Fibroblast of skin of scalp (primary cell): ENCODE measurements around the gene NDE1.
"Not testable (repeated sequence)": the region's sequence is repeated elsewhere in the genome, so short reads cannot be mapped to it uniquely, and the experiment has no call there.

Experiments used
- DNase-seq: peaks from one replicate; pipeline ENCODE4 v3.0.0-alpha.2; 2013

Gene NDE1

DNA sequence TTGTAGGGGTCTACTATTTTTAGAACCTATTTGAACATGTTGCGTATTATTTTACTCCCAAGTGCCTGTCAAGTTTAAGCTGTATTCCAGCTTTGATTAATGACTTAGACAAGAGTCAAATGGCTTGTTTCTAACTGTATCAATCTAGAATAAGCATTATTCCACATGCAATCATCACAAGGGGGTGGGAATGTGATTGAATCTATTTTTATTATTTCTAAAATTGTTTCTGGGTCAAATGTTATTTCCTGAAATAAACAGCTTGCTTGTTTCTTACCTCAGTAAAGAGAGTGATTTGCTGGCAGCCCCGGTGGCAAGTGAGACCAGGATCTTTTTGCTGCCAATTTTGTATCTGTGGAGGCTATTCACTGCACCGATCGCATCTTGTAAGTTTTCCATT, 28.6 kb upstream of the NDE1 start:
- no peak for DNase-seq

DNA sequence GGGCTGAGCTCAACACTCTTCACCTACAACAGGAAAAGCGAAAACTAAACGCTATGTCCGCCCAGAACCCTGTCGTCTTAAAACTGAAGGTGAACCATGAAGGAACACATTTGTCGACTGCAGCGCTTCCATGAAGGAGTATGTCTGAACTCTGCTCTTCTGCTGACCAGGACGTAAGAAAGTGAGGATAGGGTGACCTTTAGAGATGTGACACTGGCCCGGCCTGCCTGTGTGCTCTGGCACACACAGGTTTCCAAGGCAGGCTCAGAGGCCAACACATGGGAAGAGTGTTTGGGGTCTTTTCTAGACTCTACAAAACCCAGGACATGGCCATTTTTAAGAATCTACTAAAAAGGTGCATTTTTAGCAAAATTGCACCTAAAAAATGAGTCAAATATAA, 28.2 kb upstream of the NDE1 start:
- DNase-seq = no peak

DNA sequence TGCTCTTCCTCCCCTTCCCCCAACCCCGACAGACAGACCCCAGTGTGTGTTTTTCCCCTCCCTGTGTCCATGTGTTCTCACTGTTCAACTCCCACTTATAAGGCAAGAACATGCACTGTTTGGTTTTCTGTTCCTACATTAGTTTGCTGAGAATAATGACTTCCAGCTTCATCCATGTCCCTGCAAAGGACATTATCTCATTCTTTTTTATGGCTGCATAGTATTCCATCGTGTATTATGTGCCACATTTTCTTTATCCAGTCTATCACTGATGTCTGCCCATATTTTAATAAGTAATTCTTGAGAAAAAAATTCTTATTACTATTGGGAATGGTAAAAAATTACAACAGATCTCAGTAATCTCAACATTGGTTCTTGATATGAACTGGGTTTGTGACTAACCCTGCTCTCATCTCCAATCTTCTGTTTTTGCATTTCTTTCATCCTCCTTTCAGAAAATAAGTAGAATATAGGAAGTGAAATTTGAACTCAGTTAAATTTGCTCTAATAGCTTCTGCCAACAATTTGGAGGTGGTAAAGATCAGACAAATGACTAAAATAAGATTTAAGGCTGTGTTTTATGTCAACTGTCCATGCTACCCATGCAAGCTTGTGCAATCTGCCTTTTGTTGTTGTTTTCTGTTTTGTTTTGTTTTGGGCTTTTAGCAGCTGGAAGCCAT, 18.2 kb upstream of the NDE1 start:
- no peak for DNase-seq

DNA sequence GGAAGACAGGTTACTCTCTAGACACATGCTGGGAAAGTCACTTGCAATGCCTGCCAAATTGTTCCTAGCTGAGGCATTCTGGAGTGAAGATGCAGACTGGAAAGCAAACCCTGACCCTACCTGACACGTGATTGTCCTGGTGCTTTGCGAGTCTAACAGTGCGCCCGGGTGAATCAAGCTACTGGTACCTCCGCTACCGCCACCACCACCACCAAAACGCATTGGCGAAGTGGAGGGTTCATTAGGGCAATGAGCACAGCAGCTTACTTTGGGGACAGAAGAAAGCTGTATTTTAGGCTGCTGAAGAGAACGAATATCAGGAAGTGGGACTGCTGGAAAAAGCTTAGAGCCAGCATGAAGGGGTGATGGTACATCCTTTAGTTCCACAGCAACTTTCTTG, 14.1 kb upstream of the NDE1 start:
- no peak for DNase-seq

DNA sequence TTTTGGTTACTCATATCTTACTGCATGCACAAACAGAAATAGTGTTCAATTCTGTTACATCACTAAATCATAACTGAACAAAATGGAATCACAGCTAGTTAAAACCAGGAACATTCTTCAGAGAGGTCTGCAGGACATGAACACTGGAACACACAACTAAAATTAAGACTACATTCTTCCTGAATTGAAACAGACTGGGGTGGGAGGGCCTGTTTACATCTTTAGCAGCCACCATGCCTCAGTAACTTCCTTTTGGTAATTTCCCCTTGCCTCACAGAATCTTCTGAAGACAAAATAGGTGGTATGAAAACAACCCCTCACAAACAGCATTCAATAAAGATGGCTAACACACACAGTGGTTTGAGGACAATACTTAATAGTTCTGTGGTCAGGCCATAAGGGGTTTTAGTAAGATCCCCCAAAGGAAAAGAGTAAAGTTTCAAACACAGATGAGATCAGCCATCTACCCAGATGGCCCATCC, 13.6 kb upstream of the NDE1 start:
- no peak for DNase-seq

DNA sequence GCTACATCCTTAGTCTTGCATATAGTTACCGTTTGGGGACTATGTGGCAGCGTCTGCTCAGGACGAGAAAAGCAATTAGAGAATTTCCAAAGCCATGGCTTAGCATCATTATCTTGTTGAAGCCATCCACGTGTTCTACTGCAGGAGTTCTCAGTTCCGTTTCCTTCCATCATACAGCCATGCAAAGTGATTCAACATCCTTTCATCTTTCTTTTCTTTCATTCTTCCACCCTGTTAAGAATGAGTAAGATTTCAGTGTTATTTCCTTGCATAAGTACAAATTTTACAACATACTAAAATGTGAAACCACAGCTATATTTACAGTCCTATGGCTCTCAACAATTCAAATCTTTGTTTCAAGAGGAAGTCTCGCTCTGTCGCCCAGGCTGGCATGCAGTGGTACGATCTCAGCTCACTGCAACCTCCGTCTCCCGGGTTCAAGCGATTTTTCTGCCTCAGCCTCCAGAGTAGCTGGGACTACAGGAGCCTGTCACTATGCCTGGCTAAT, 10.9 kb upstream of the NDE1 start:
- DNase-seq = no peak

DNA sequence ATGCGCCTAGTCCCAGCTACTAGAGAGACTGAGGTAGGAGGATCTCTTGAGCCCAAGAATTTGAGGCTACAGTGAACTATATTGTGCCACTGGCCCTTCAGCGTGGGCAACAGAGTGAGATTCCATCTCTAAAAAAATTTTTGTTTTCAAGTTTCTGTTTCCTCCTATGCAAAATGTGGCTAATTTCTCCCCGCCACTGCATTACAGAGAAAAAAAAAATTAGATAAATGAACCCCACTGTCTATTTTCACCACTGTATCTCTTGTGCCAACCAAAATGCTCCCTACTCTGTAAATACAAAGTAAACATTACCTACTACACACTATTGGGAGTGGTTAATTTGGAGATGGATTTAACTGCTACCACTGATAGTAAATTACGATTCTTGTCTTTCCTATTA, 9.1 kb upstream of the NDE1 start:
- no peak for DNase-seq

DNA sequence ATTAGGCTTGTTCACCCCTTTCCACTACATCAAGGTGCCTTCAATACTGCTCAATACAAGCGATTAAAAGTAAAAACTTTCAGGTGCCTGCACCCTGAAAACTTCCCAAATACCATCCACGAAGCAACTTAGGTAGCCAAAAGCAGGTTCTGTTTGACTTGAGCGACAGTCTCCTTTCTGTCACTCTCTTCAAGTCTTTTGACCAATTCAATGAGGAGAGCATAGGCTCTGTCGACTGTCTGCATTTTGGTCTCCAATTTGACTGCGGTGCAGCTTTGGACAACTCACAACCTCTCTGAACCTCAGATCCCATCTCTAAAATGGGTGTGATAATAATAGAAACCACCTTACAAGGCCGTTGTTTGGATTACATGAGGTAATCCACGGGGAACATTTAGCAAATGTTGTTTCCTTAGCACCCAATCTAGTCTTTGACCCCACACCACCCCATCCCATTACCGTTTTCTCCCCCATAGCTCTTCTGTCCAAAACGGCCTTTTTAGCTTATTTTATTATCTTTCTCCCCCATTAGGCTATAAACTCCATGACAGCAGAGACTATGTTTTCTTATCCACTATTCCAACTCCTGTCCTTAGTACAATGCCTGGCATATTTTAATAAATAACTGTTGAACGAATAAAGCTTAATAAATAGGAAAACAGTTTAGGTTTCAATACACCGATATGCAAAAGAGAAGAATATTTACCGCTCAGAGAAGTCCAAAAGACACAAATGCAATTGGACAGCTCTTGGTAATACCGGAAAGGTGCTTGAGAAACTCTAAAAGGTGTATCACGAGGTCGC, 8.1 kb upstream of the NDE1 start:
- DNase-seq = no peak

DNA sequence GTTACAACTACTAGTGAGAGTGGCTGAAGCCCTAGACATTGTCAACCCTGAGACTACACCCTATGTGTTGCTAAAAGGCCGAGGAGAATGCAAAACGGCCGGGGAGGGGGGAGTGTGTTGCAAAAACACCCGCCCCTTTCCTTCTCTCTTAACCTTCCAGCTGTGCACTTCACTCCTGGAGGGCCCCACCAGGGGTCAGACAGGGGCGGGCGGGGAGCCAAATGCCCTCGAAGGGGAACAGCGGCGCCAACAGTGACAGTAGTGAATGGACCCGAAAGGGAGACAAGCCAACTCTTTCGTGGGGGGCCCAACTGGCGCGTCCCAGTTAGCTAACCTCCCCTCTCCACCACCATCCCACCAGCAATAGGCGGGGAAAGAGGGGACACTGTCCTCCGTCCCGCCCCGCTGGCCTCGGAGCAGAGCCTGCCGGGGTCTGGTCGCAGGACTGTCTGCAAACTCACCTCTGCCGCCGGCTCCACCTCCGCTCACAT, 7.4 kb upstream of the NDE1 start:
- DNase-seq = peak; percentile 46

DNA sequence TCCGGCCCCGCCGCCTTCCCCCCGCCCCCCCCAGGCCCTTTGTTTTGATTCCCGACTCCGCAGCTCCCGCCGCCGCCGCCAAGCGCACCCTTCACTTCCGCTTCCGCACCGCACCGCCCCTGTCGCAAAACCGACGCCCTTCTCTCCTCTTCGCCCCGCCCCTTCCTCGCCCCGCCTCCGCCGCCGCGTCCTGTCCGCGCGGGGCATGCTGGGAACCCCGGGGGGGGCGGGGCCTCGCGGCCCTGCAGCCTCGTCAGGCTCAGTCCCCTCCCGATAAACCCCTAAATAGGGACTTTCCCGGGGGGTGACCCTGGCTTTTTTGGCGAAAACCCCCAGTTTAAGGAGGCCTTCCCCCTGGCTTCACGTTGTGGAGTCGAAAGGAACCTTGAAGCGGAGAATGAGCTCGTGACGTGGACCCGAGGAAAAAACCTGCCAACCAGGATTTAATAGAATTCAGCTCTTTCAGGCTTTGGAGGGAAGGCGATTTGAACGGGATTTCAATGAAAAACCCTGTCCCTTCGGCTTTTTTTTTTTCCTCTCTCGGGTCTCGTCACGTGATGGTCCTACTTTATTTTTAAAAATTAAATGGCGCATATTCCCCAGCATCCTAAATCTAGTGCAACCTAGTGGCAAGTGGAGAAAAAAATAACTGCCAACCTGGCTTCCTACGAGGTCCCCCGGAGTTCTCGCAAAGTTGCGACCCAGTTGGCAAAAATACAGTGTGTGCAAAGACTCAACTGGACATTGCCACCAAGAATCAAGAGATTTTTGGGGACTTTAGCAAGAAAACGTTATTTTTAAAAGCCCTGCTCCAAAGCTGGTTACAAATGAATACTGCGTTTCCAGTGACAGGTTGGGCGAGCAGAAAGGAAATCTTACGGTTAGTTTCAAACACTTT, 6.7 kb upstream of the NDE1 start, which contains the start of gene MARF1:
Gene MARF1, minus strand, starts transcription at position 107 of the 898 bp plus-strand sequence. CDS start 3,921 bp downstream, outside the sequence.
- DNase-seq = peak; percentile 97

DNA sequence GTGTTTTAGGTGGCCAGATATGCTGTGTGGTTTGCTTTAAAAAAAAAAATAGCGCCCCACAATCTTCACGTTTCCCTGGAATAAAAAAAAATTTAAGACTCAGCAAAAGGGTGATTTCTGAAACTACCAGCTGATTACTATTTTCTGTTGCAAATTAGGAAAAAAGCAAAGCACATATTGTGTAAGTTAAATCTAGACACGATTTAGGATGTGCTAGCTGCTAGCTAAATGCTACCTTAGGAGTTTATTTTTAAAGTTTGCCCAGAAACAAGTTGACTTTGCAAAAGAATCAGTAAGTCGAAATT, 6.1 kb upstream of the NDE1 start:
- no peak for DNase-seq

DNA sequence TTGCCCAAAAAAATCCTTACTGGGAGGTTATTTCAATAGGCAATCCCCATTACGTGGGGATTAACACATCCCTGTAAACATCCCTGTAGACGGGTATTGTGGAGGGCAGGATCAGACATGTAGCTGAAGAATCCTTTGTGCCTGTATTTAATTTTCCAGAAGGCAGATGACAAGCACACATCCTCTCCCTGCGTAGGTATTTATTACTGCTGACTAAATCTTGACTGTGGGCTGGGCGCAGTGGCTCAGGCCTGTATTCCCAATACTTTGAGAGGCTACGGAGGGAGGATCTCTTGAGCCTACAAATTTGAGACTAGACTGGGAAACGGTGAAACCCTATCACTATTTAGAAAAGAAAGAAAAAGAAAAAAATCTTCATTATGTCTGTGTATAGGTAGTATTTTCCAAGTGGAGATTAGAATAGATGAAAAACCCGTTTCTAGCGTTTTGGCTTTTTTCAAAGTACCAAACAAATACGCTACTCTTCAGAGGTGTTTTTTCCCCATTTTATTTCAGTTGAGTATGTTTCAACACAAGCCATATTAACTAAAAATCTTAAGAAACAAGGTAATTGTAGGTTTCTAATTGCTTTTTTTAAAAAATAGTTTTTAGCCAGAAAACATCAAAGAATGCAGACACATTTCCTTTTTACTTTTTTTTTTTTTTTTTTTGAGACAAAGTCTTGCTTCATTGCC, 5.6 kb upstream of the NDE1 start:
- DNase-seq = peak; percentile 56

DNA sequence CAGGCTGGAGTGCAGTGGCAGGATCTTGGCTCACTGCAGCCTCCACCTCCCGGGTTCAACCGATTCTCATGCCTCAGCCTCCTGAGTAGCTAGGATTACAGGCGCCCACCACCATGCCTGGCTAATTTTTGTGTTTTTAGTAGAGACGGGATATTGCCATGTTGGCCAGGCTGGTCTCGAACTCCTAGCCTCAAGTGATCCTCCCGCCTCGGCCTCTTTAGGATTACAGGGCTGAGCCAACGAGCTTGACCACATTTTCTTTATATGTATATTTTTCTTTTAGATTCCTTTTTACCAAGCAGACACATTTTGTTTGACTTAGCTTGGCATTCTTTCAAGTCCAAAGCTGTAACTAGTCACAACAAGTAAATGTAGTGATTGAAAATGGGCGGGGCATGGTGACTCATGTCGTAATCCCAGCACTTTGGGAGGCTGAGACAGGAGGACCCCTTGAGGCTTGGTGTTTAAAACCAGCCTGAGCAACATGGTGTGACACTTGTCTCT, 5.0 kb upstream of the NDE1 start:
- peak; percentile 96 for DNase-seq

DNA sequence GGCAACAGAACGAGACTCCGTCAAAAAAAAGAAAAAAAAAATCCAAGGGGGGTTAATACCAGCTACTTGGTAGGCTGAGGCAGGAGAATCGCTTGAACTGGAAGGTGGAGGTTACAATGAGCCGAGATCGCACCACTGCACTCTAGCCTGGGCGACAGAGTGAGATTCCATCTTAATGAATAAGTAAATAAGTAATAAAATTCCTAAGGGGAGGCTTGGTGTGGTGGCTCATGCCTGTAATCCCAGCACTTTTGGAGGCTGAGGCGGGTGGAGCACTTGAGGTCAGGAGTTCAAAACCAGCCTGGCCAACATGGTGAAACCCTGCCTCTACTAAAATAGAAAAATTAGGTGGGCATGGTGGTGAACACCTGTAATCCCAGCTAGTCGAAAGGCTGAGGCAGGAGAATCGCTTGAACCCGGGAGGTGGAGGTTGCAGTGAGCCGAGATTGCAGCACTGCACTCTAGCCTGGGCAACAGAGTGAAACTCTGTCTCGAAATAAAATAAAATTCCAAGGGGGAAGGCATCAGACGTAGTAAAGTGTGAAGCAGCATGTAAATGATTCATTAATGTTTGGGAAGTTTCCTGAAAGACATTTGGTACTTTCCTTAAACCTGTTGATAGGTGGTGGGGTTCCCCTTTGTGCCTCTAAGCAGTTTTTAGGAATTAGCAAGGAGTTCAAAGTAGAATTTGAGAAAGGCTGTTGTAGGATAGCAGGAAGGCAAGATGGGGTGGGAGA, 3.3 kb upstream of the NDE1 start:
- not testable (repeated sequence) for DNase-seq

DNA sequence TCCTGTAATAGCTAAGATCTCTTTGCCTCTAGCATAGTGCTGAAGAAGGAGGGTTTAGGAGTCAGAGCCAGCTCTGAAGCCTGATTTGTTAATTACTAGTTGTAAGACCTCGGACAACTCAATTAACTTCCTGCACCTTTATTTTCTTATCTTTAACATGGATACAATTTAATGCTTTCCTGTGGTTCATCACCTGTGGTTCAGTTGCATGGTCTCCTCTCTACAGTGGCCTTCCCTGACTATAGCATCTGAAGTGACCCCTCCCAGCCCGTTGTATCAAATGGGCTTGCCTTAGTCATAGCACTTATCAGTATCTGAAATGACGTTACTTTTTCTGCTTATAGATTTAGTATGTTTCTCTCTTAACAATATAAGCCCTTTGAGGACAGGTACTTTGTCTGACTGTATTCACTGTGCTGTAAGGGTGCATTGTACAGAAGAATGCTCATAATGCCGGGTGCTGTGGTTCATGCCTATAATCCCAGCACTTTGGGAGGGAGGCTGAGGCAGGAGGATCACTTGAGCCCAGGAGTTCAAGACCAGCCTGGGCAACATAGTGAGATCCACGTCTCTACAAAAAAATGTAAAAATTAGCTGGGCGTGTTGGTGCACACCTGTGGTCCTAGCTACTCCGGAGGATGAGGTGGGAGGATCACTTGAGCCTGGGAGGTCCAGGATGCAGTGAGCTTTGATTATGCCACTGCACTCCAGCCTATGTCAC, 2.6 kb upstream of the NDE1 start:
- DNase-seq = no peak

DNA sequence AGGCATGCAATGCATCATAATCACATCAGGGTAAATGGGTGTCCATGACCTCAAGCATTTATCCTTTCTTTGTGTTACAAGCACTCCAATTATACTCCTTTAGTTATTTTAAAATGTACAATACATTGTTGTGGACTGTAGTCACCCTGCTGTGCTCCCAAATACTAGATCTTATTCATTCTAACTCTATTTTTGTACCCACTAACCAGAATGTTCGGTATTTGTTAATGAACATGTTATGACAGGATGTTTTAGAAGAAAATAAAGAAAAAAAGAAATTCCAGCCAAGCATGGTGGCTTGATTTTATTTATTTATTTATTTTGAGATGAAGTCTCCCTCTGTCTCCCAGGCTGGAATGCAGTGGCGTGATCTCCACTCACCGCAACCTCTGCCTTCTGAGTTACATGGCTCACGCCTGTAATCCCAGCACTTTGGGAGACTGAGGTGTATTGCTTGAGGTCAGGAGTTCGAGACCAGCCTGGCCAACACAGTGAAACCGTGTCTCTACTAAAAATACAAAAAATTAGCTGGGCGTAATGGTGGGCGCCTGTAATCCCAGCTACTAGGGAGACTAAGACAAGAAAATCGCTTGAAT, 1.8 kb upstream of the NDE1 start:
- peak; percentile 58 for DNase-seq

DNA sequence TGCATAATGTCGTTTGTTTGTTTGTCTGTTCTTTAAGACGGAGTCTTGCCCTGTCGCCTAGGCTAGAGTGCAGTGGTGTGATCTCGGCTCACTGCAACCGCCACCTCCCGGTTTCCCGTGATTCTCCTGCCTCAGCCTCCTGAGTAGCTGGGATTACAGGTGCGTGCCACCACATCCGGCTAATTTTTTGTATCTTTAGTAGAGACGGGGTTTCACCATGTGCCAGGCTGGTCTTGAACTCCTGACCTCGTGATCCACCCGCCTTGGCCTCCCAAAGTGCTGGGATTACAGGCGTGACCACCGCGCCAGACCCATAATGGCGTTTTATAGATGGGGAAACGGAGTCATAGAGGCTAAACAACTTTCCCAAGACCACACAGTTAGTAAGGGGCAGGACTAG, 734 bp upstream of the NDE1 start:
- DNase-seq = not testable (repeated sequence)

DNA sequence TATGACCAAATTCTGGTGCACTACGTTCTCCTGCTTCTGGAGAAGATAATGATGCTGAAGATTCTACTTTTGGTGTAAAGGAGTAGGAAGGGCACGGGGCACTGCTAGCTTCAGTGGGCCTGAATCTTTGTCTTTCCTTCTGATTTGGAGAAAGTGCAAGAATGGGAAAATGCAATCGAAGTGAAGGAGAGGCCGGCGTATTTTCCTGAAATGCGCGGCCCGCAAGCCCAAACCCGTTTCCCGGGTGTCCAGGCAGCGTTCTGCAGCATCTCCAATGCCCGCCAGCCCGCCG, 372 bp upstream of the NDE1 start:
- DNase-seq = no peak

DNA sequence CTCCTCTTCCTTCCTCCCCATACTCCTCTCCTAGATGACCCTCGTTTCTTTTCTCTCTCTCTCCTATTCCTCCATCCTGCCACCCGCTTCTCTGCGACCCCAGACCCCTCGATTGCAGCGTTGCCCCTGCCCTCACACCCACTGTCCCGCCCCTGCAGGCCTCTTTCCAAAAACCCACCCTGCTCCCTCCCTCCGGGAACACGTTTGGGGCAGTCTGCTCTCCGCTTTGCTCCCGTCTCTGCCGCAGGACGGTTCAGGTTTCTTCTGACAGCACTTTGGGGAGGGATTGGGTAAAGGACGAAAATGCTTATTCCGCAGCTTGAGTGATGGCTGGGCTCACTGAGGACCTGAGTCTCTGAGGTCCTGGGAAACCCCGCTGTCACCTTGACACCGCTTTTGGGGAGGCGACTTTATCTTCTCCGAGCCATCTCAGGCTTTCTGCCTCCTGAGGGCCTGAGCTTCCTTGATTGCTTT, 690 bp downstream of the NDE1 start:
- DNase-seq = no peak
